ENCODE results near the gene SMIM10.

DNA sequence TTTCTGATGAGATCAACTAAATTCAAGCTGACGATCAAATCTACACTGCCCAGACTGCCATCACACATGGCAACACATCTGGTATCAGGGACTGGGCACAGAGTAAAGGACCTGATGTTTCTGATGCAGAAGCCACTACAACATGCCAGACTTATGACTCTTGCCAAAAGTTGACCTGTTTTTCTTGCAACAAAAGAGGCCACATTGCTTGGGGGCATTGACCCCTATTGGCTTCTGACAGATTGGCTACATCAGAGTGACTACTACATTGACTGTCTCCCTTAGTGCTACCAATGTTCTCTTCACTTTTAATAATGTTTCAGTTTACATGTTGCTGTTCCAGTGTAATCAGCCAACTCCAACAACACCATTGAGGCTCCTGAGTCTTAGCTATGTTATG lies 15.3 kb upstream of the SMIM10 start:
- TF ChIP-seq EZH2 (IDR thresholded peaks at IDR 0.05; ENCODE audit: insufficient read depth, poor library complexity, severe bottlenecking) (no peak), EZH2phosphoT487 (IDR thresholded peaks at IDR 0.05; ENCODE audit: insufficient read depth, low read depth) (no peak)
